ENCODE data around the gene TLE7. TPM values are rescaled to one million over a fixed set of nuclear protein-coding genes. Genes with fewer than 3 reads are reported as not detected.

TLE7 gene
- total and polyA plus RNA-seq, 2 of the 4 experiments (the other 2 are of a cell fraction), result not detected

- Histone ChIP-seq H3K4ac (ENCODE audit: low read depth, low read length) (no peak overlapping the region), H3K23ac (ENCODE audit: low read depth, low read length) (no peak overlapping the region), H4K20me1 (ENCODE audit: insufficient read depth, low read length) (peaks cover 4% of the 10 kb centered on the region; the same call in 1 of the 2 replicates), H3K36me3 (ENCODE audit: control insufficient read depth, insufficient read depth, low read length) (no peaks in the 10 kb centered on the region), H2BK15ac (ENCODE audit: low read depth, low read length) (no peak overlapping the region), H3K4me2 (ENCODE audit: low read depth, low read length) (no peak overlapping the region), H3K27me3 (ENCODE audit: control insufficient read depth, insufficient read depth, low read length) (no peaks in the 10 kb centered on the region), H4K8ac (ENCODE audit: low read depth in 2 of 2, low read length in 2 of 2) (no peak overlapping the region), H3K79me1 (ENCODE audit: low read depth in 1 of 2, low read length in 2 of 2) (peaks cover 8 to 22% of the 10 kb centered on the region in 2 experiments; a peak in 3 of 4 replicates), H3K4me1 (ENCODE audit: control insufficient read depth, insufficient read depth, low read length) (peaks cover 4% of the 10 kb centered on the region), H2AK9ac (replicated peaks; ENCODE audit: low read depth, low read length, poor library complexity) (no peak overlapping the region), H2BK20ac (ENCODE audit: low read depth, low read length) (no peak overlapping the region), H3K18ac (ENCODE audit: low read depth, low read length) (no peak overlapping the region), H3K4me3 (ENCODE audit: insufficient read depth, low read depth, low read length) (no peak overlapping the region), H2BK120ac (ENCODE audit: low read depth, low read length) (no peak overlapping the region), H3K27ac (ENCODE audit: insufficient read depth, low read length) (no peak overlapping the region), H3K9me1 (ENCODE audit: insufficient read depth, low read length) (0 out of 2 replicates have a peak, but pooled peaks cover 3% of the 10 kb centered on the region), H2AFZ (replicated peaks; ENCODE audit: low read length, poor library complexity) (no peak overlapping the region), H4K91ac (ENCODE audit: insufficient read depth, low read depth, low read length) (no peak overlapping the region), H3K9ac (ENCODE audit: low read depth, low read length) (no peak overlapping the region), H2AK5ac (ENCODE audit: low read depth, low read length) (no peak overlapping the region), H3K56ac (ENCODE audit: extremely low read depth, insufficient read depth, low read length) (no peak overlapping the region), H4K5ac (ENCODE audit: low read depth, low read length) (no peak overlapping the region), H2BK5ac (ENCODE audit: low read depth, low read length, poor library complexity, severe bottlenecking) (no peak overlapping the region), H3K14ac (replicated peaks; ENCODE audit: low read depth, low read length) (no peak overlapping the region), H3K9me3 (ENCODE audit: control insufficient read depth, insufficient read depth, low read length) (no peaks in the 10 kb centered on the region)
- in situ Hi-C loops (cut with MboI; ENCODE audit: low sequenced_read_pairs), result no loop called here
- TF ChIP-seq MAZ (IDR thresholded peaks at IDR 0.05; ENCODE audit: borderline replicate concordance, low read depth, low read length), result no peak
- no peak for TF ChIP-seq FOS (IDR thresholded peaks at IDR 0.05; ENCODE audit: low read depth, low read length)
- TF ChIP-seq NFE2L2 (IDR thresholded peaks at IDR 0.05; ENCODE audit: low read depth, low read length), result no peak
- no peak for TF ChIP-seq MAFK (IDR thresholded peaks at IDR 0.05; ENCODE audit: low read depth, low read length)
- no peak for TF ChIP-seq BHLHE40 (IDR thresholded peaks at IDR 0.05; ENCODE audit: low read depth, low read length)
- no peak for TF ChIP-seq RCOR1 (IDR thresholded peaks at IDR 0.05; ENCODE audit: insufficient replicate concordance, low read length)
- no peak for TF ChIP-seq MXI1 (IDR thresholded peaks at IDR 0.05; ENCODE audit: borderline replicate concordance, low read depth, low read length)
- TF ChIP-seq RFX5 (IDR thresholded peaks at IDR 0.05; ENCODE audit: low read depth, low read length), result no peak
- no peak for TF ChIP-seq ELK1 (IDR thresholded peaks at IDR 0.05; ENCODE audit: borderline replicate concordance, low read depth, low read length)
- no peak for TF ChIP-seq RAD21 (IDR thresholded peaks at IDR 0.05; ENCODE audit: low read length)
- TF ChIP-seq CHD1 (IDR thresholded peaks at IDR 0.05; ENCODE audit: low read depth, low read length), result no peak
- TF ChIP-seq POLR2A (IDR thresholded peaks at IDR 0.05; ENCODE audit: low read depth, low read length), result no peak
- TF ChIP-seq USF2 (IDR thresholded peaks at IDR 0.05; ENCODE audit: low read depth, low read length), result no peak
- no peak for TF ChIP-seq CTCF (conservative IDR thresholded peaks at IDR 0.05; ENCODE audit: low read depth, low read length)
- TF ChIP-seq SMC3 (IDR thresholded peaks at IDR 0.05; ENCODE audit: low read depth, low read length), result no peak
- no peak for TF ChIP-seq CEBPB (IDR thresholded peaks at IDR 0.05; ENCODE audit: low read depth, low read length)
- CTCF ChIA-PET, result interaction anchor here (1.0 to 1.1 kb wide), 2 partner anchors 74 to 152 kb away, joined by 3 read pairs; no protein-coding TSS in a partner anchor
- POLR2A ChIA-PET (ENCODE audit: unreplicated experiment), result no interaction called here
- intact Hi-C loops (cut with micrococcal nuclease), result no loop called here
- DNase-seq, result no peak
- no CpG with 5 or more reads among the region's 1 CpG for WGBS, 2 experiments (ENCODE audit: extremely low coverage in 2 of 2, insufficient read length in 1 of 2)
- no TSS peak for BruUV-seq (replicated peaks)
- dilution Hi-C loops (cut with HindIII; ENCODE audit: low sequenced_read_pairs, unreplicated experiment), result no loop called here
- no peak for ATAC-seq (ENCODE audit: low read depth)
These were observed 22.4 kb upstream of the TLE7 start for GRCh38 chr16:71464231-71464630.
